ENCODE measurements around the gene B3GNT2.

GRCh38 chr2:62234755-62235655 lies 39.1 kb downstream of the B3GNT2 start:
- TF ChIP-seq CTCF (IDR thresholded peaks at IDR 0.05) (no peak), POLR2A (IDR thresholded peaks at IDR 0.05) (no peak), EP300 (IDR thresholded peaks at IDR 0.05) (no peak)
